ENCODE measurements around the gene GSAP. TPM values are rescaled to one million over a fixed set of nuclear protein-coding genes. Genes with fewer than 3 reads are reported as not detected.

The GSAP gene
- total and polyA plus RNA-seq, 2 donors (not counting 1 experiment from before 2014, with no cell fraction given) = 140 to 207 TPM

GRCh38 chr7:77386165-77386822, 29.9 kb downstream of the GSAP start:
- no peaks in the 10 kb centered on the region for H4K20me1 ChIP-seq (ENCODE audit: control insufficient read depth, insufficient read depth, low read length, poor library complexity, severe bottlenecking)
- H3K4me2 ChIP-seq (replicated peaks; ENCODE audit: low read depth, low read length, poor library complexity, severe bottlenecking) = no peak overlapping the region
- H2AFZ ChIP-seq (ENCODE audit: insufficient read depth, low read depth, low read length, poor library complexity, severe bottlenecking) = no peak overlapping the region
- H3K27ac ChIP-seq (ENCODE audit: low read length in 2 of 2) = no peak overlapping the region
- H3K27me3 ChIP-seq (replicated peaks in 1 of 4; ENCODE audit: control extremely low read depth in 1 of 4, control insufficient read depth in 3 of 4, insufficient read depth in 4 of 4, low read length in 3 of 4) = no peaks in the 10 kb centered on the region
- Mint-ChIP-seq H3K9me3 (ENCODE audit: insufficient read depth) (no peaks in the 10 kb centered on the region), H3K27ac (no peak overlapping the region), H3K27me3 (no peaks in the 10 kb centered on the region), H3K4me3 (no peak overlapping the region), H3K4me1 (peaks cover 21% of the 10 kb centered on the region)
- peaks cover 31 to 70% of the 10 kb centered on the region in 2 experiments for H3K36me3 ChIP-seq (replicated peaks in 1 of 2; ENCODE audit: control extremely low read depth in 1 of 2, control insufficient read depth in 1 of 2, extremely low read depth in 1 of 2, insufficient read depth in 2 of 2, low read length in 1 of 2)
- 100% methylated on average over 4 of the region's 7 CpGs for WGBS (ENCODE audit: insufficient coverage)
- CTCF ChIA-PET = interaction anchor here (1.5 kb wide), 1 partner anchor 29 kb away, joined by 4 read pairs; no protein-coding TSS in a partner anchor
- intact Hi-C loops (cut with micrococcal nuclease) = no loop called here
- H3K4me1 ChIP-seq (ENCODE audit: control insufficient read depth in 2 of 2, insufficient read depth in 2 of 2, low read length in 2 of 2) = peaks cover 5 to 11% of the 10 kb centered on the region in 2 donors
- H3K9me3 ChIP-seq (ENCODE audit: control extremely low read depth in 1 of 3, control insufficient read depth in 2 of 3, insufficient read depth in 1 of 3, low read length in 2 of 3) = no peaks in the 10 kb centered on the region
- POLR2A ChIA-PET = no interaction called here
- ATAC-seq (ENCODE audit: low read depth) (no peak), DNase-seq (no peak)
- no peak overlapping the region for H3K4me3 ChIP-seq (ENCODE audit: control extremely low read depth in 1 of 5, extremely low read depth in 1 of 5, insufficient read depth in 1 of 5, low read depth in 2 of 5, low read length in 4 of 5)
- H3K9ac ChIP-seq (ENCODE audit: low read length) = no peak overlapping the region
- H3K79me2 ChIP-seq (ENCODE audit: control insufficient read depth, insufficient read depth, low read length) = no peaks in the 10 kb centered on the region
- no peak for TF ChIP-seq EZH2 (IDR thresholded peaks at IDR 0.05; ENCODE audit: borderline replicate concordance, insufficient read depth, low read depth, low read length, poor library complexity, severe bottlenecking)
- no peak for TF ChIP-seq CTCF (IDR thresholded peaks at IDR 0.05)

- H3K27me3 ChIP-seq (replicated peaks in 1 of 4; ENCODE audit: control extremely low read depth in 1 of 4, control insufficient read depth in 3 of 4, insufficient read depth in 4 of 4, low read length in 3 of 4) = no peaks in the 10 kb centered on the region
- H3K4me1 Mint-ChIP-seq = peaks cover 14% of the 10 kb centered on the region
- CTCF ChIA-PET = interaction anchor here (0.6 kb wide), 1 partner anchor 1072 kb away, joined by 3 read pairs; no protein-coding TSS in a partner anchor
These were observed 32.8 kb downstream of the GSAP start for GRCh38 chr7:77383333-77383740.

More at GRCh38 chr7:77383333-77383740, 32.8 kb downstream of the GSAP start:
- H3K36me3 ChIP-seq (replicated peaks in 1 of 2; ENCODE audit: control extremely low read depth in 1 of 2, control insufficient read depth in 1 of 2, extremely low read depth in 1 of 2, insufficient read depth in 2 of 2, low read length in 1 of 2) = peaks cover 38 to 93% of the 10 kb centered on the region in 2 experiments
- H3K4me3 ChIP-seq (ENCODE audit: control extremely low read depth in 1 of 5, extremely low read depth in 1 of 5, insufficient read depth in 1 of 5, low read depth in 2 of 5, low read length in 4 of 5) = no peak overlapping the region
- POLR2A ChIA-PET = interaction anchor here (0.6 kb wide), 1 partner anchor 12 kb away, joined by 3 read pairs; no protein-coding TSS in a partner anchor
- no peaks in the 10 kb centered on the region for H3K79me2 ChIP-seq (ENCODE audit: control insufficient read depth, insufficient read depth, low read length)
- Mint-ChIP-seq H3K27me3 (no peaks in the 10 kb centered on the region), H3K9me3 (ENCODE audit: insufficient read depth) (no peaks in the 10 kb centered on the region), H3K27ac (no peak overlapping the region), H3K4me3 (no peak overlapping the region)
- H3K4me1 ChIP-seq (ENCODE audit: control insufficient read depth in 2 of 2, insufficient read depth in 2 of 2, low read length in 2 of 2) = peaks cover 0 to 5% of the 10 kb centered on the region in 2 donors
- H2AFZ ChIP-seq (ENCODE audit: insufficient read depth, low read depth, low read length, poor library complexity, severe bottlenecking) = no peak overlapping the region
- H3K27ac ChIP-seq (ENCODE audit: low read length in 2 of 2) = no peak overlapping the region
- TF ChIP-seq EZH2 (IDR thresholded peaks at IDR 0.05; ENCODE audit: borderline replicate concordance, insufficient read depth, low read depth, low read length, poor library complexity, severe bottlenecking) (no peak), CTCF (IDR thresholded peaks at IDR 0.05) (no peak)
- WGBS (ENCODE audit: insufficient coverage) = 94% methylated on average over 3 of the region's 6 CpGs
- intact Hi-C loops (cut with micrococcal nuclease) = no loop called here
- H3K9ac ChIP-seq (ENCODE audit: low read length) = no peak overlapping the region
- H3K9me3 ChIP-seq (ENCODE audit: control extremely low read depth in 1 of 3, control insufficient read depth in 2 of 3, insufficient read depth in 1 of 3, low read length in 2 of 3) = no peaks in the 10 kb centered on the region
- no peak overlapping the region for H3K4me2 ChIP-seq (replicated peaks; ENCODE audit: low read depth, low read length, poor library complexity, severe bottlenecking)
- no peaks in the 10 kb centered on the region for H4K20me1 ChIP-seq (ENCODE audit: control insufficient read depth, insufficient read depth, low read length, poor library complexity, severe bottlenecking)
- ATAC-seq (ENCODE audit: low read depth) (no peak), DNase-seq (no peak)

Data from B cell (primary cell).